ENCODE measurements around the gene CDX1.

DNA sequence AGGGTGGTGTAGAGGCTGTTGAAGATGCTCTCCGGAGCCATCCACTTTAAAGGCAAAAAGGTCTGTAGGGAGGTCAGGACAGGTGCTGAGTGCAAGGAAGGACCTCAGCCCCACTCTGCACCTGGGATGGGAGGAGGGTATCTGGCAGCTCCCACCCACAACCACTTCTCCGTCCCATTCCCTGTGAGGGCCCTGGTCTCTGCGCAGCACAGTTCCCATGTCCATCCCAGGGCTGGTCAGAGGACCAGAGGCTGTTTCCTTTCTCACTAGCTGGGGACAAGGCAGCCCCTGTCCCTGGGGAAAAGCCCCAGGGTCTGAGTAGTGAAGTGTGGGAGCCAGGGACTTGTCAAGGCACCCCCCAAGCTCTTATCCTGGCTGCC, 46.5 kb upstream of the CDX1 start:
- TF ChIP-seq, protein P1, sequence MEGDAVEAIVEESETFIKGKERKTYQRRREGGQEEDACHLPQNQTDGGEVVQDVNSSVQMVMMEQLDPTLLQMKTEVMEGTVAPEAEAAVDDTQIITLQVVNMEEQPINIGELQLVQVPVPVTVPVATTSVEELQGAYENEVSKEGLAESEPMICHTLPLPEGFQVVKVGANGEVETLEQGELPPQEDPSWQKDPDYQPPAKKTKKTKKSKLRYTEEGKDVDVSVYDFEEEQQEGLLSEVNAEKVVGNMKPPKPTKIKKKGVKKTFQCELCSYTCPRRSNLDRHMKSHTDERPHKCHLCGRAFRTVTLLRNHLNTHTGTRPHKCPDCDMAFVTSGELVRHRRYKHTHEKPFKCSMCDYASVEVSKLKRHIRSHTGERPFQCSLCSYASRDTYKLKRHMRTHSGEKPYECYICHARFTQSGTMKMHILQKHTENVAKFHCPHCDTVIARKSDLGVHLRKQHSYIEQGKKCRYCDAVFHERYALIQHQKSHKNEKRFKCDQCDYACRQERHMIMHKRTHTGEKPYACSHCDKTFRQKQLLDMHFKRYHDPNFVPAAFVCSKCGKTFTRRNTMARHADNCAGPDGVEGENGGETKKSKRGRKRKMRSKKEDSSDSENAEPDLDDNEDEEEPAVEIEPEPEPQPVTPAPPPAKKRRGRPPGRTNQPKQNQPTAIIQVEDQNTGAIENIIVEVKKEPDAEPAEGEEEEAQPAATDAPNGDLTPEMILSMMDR (IDR thresholded peaks at IDR 0.05): no peak
- TF ChIP-seq POLR2A (IDR thresholded peaks at IDR 0.05): no peak

Measured in adrenal gland (tissue), 5 donors.